Vagina (tissue), 2 donors: ENCODE data around the gene TSTD2.
"Not testable (repeated sequence)": the region's sequence is repeated elsewhere in the genome, so short reads cannot be mapped to it uniquely, and the experiment has no call there.

ENCODE experiments used
- POLR2A ChIP-seq, 2 donors: fragments of 450-650 bp; IDR thresholded peaks; one replicate each; pipeline ENCODE4 v1.6.1; 2017; ENCODE audit warnings: antibody characterized with exemption in 2 of 2, mild to moderate bottlenecking in 2 of 2, moderate library complexity in 2 of 2
- POLR2AphosphoS5 ChIP-seq, 2 donors: sonication (generic); formaldehyde crosslinking; IDR thresholded peaks; one replicate each; pipeline ENCODE4 v1.9.0; 2017; ENCODE audit warnings: antibody characterized with exemption in 2 of 2, mild to moderate bottlenecking in 2 of 2, low read depth in 1 of 2; ENCODE audit not compliant: insufficient read depth in 1 of 2
- TF ChIP-seq, protein P1 (sequence below), 3 experiments: fragments of 450-650 bp in 2 of 3; fragments of 200-600 bp in 1 of 3; sonication (generic) in 1 of 3; IDR thresholded peaks; one replicate each; pipeline ENCODE4 v1.5.1; 2017 to 2019; ENCODE audit warnings: antibody characterized with exemption in 3 of 3, mild to moderate bottlenecking in 2 of 3, moderate library complexity in 2 of 3

DNA sequence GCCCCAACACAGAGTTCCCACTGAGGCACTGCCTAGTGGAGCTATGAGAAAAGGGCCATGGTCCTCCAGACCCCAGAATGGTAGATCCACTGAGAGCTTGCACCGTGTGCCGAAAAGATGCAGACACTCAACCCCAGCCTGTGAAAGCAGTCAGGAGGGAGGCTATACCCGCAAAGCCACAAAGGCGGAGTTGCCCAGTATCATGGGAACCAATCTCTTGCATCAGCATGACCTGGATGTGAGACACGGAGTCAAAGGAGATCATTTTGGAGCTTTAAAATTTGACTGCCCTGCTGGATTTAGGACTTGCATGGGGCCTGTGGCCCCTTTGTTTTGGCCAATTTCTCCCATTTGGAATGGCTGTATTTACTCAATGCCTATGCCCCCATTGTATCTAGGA, 10.7 kb downstream of the TSTD2 start:
- TF ChIP-seq, protein P1, sequence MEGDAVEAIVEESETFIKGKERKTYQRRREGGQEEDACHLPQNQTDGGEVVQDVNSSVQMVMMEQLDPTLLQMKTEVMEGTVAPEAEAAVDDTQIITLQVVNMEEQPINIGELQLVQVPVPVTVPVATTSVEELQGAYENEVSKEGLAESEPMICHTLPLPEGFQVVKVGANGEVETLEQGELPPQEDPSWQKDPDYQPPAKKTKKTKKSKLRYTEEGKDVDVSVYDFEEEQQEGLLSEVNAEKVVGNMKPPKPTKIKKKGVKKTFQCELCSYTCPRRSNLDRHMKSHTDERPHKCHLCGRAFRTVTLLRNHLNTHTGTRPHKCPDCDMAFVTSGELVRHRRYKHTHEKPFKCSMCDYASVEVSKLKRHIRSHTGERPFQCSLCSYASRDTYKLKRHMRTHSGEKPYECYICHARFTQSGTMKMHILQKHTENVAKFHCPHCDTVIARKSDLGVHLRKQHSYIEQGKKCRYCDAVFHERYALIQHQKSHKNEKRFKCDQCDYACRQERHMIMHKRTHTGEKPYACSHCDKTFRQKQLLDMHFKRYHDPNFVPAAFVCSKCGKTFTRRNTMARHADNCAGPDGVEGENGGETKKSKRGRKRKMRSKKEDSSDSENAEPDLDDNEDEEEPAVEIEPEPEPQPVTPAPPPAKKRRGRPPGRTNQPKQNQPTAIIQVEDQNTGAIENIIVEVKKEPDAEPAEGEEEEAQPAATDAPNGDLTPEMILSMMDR (IDR thresholded peaks at IDR 0.05) = not testable (repeated sequence)
- not testable (repeated sequence) for TF ChIP-seq POLR2A (IDR thresholded peaks at IDR 0.05); POLR2AphosphoS5 (IDR thresholded peaks at IDR 0.05; ENCODE audit: insufficient read depth in 1 of 2, low read depth in 1 of 2)
